Kidney (tissue), 14 donors: Measurements from ENCODE around the gene TPH1. TPM values are rescaled to one million over a fixed set of nuclear protein-coding genes. Genes with fewer than 3 reads are reported as not detected.
A peak's percentile ranks its signal among the peaks of the same experiment; 100 is the strongest.

Experiments
- DNase-seq, 5 donors: peaks; one replicate each; pipeline ENCODE4 v3.0.0-alpha.2; 2013 to 2020
- FAIRE-seq: peaks from 2 replicates; lab custom pipeline; 2012; peaks lifted over from hg19 to GRCh38; lab: Jason Lieb, UNC
- H3K27ac ChIP-seq, 2 donors: one replicate each; pipeline ENCODE4 v1.7.0; 2013; ENCODE audit warnings: low read depth in 2 of 2, low read length in 2 of 2, inconsistent platforms in 1 of 2
- H3K27me3 ChIP-seq: one replicate; pipeline ENCODE4 v1.7.1; 2013; ENCODE audit warnings: low read length, inconsistent platforms; ENCODE audit not compliant: control insufficient read depth, insufficient read depth
- H3K36me3 ChIP-seq, 3 donors: one replicate each; pipeline versions ENCODE4 v1.7.0 to v1.7.1; 2013; ENCODE audit warnings: low read length in 3 of 3, control low read depth in 1 of 3, inconsistent platforms in 1 of 3; ENCODE audit not compliant: insufficient read depth in 3 of 3, control insufficient read depth in 2 of 3
- H3K4me1 ChIP-seq, 3 donors: one replicate each; pipeline versions ENCODE4 v1.7.0 to v1.7.1; 2013; ENCODE audit warnings: low read length in 3 of 3, inconsistent platforms in 1 of 3, low read depth in 1 of 3; ENCODE audit not compliant: control insufficient read depth in 2 of 3, insufficient read depth in 2 of 3
- H3K4me3 ChIP-seq, 3 donors: one replicate each; pipeline versions ENCODE4 v1.7.0 to v1.8.1; 2013; ENCODE audit warnings: low read length in 3 of 3, control low read depth in 1 of 3, inconsistent platforms in 1 of 3
- H3K9ac ChIP-seq, 3 donors: one replicate each; pipeline versions ENCODE4 v1.7.0 to v1.7.1; 2013; ENCODE audit warnings: low read length in 3 of 3, control low read depth in 1 of 3, inconsistent platforms in 1 of 3
- H3K9me3 ChIP-seq, 3 donors: one replicate each; pipeline versions ENCODE4 v1.7.0 to v1.7.1; 2013; ENCODE audit warnings: low read length in 3 of 3, control low read depth in 1 of 3, inconsistent platforms in 1 of 3; ENCODE audit not compliant: control insufficient read depth in 2 of 3, insufficient read depth in 1 of 3
- CTCF ChIP-seq: IDR thresholded peaks from 3 replicates; pipeline ENCODE4 v1.5.1; 2012; ENCODE audit warnings: mild to moderate bottlenecking, moderate library complexity, borderline replicate concordance; ENCODE audit not compliant: insufficient read depth; ENCODE audit errors: extremely low read depth
- intact Hi-C: fragments of 100-400 bp; cut with DNase I; formaldehyde crosslinking; loops from one replicate; pipeline ENCODE4 v1.11.1; 2022
- polyA plus RNA-seq: library from polyadenylated mRNA; stranded (reverse); fragments of 350-450 nt; fragmentation: Illumina TruSeq; extraction: RNeasy Lipid Tissue Mini Kit (QIAGEN cat#74804); gene quantifications from one replicate; pipeline ENCODE4 v1.2.3, GENCODE V29; 2014; ENCODE audit warnings: low read depth, low replicate concordance; ENCODE audit not compliant: insufficient read depth
- total RNA-seq: library from RNA; stranded (reverse); fragmentation: NEBNext Ultra II Directional; extraction: Animal tissue kit (Norgen Biotek cat#: 25700); gene quantifications from one replicate; pipeline ENCODE4 v1.2.1, GENCODE V29; 2021
- donor health status: control.
- donor health status: control.
- donor health status: control.
- donor health status: control.
- donor health status: control.
- donor health status: DM: yes; HTN: yes; CAD: no.
- donor health status: Normal renal cell carcinoma (clear cell type).

The TPH1 gene
- total and polyA plus RNA-seq, 2 donors from 2014 or later: 0.09 to 0.60 TPM

- Histone ChIP-seq H3K27ac (no peak overlapping the region), H3K27me3 (no peaks in the 10 kb centered on the region), H3K4me3 (peak overlapping the region; percentile 72 to 95 (median 84)), H3K9ac (peak overlapping the region; percentile 50 to 87 (median 71)), H3K9me3 (no peaks in the 10 kb centered on the region), H3K4me1 (peaks cover 0 to 5% (median 0%) of the 10 kb centered on the region in 3 donors), H3K36me3 (no peaks in the 10 kb centered on the region)
- DNase-seq (peak in 2 of 5 donors; percentile 10 to 57), FAIRE-seq (no peak)
- intact Hi-C loops: no loop called here
- TF ChIP-seq CTCF: no peak
These were observed 32.1 kb downstream of the TPH1 start for GRCh38 chr11:18013790-18014507.

GRCh38 chr11:18012906-18013781 lies 32.9 kb downstream of the TPH1 start, which contains the start of gene SERGEF:
SERGEF (minus strand) TSS chr11:18013047; CDS start chr11:18013010, 37 bp downstream.
- Histone ChIP-seq H3K4me3 (peak within 1 kb of the TSS; percentile 72 to 95 (median 84)), H3K9me3 (no peaks in the 10 kb centered on the region), H3K9ac (peak within 1 kb of the TSS; percentile 50 to 87 (median 71)), H3K27me3 (no peaks in the 10 kb centered on the region), H3K36me3 (no peaks in the 10 kb centered on the region), H3K4me1 (peaks cover 0 to 5% (median 0%) of the 10 kb centered on the region in 3 donors), H3K27ac (peak within 1 kb of the TSS; percentile 42 to 74)
- peak; percentile 87 to 98 (median 92) for DNase-seq
- no peak for TF ChIP-seq CTCF
- FAIRE-seq: no peak
- intact Hi-C loops: no loop called here

GRCh38 chr11:18012122-18012905 lies 33.8 kb downstream of the TPH1 start:
- peaks cover 0 to 5% (median 0%) of the 10 kb centered on the region in 3 donors for H3K4me1 ChIP-seq
- no peaks in the 10 kb centered on the region for H3K36me3 ChIP-seq
- H3K27me3 ChIP-seq: no peaks in the 10 kb centered on the region
- H3K9me3 ChIP-seq: no peaks in the 10 kb centered on the region
- peak overlapping the region in 2 of 3 donors; percentile 13 to 24 for H3K9ac ChIP-seq
- H3K27ac ChIP-seq: peak overlapping the region; percentile 32 to 74
- H3K4me3 ChIP-seq: peak overlapping the region; percentile 48 to 95 (median 69)
- peak in 4 of 5 donors; percentile 47 to 71 (median 52) for DNase-seq
- FAIRE-seq: no peak
- intact Hi-C loops: no loop called here
- no peak for TF ChIP-seq CTCF
